HepG2 (cell line): ENCODE data around the gene C2. TPM values are rescaled to one million over a fixed set of nuclear protein-coding genes. Genes with fewer than 3 reads are reported as not detected.

Source experiments
- ATAC-seq: fragments of 200-7000 bp; cut with Tn5 transposase; 3 replicates; pipeline ENCODE4 v1.9.1; 2020; ENCODE audit warnings: mild to moderate bottlenecking, moderate library complexity
- BruUV-seq: library from RNA; stranded (reverse); fragments of 400-500 nt; replicated peaks from 2 replicates; lab custom pipeline; 2021; lab: Mats Ljungman, UMichigan
- CTCF ChIA-PET: fragments of 300-600 bp; formaldehyde crosslinking; extraction: SDS; loops from one replicate; lab custom pipeline; 2021; ENCODE audit warnings: low total read pairs, inconsistent platforms, low intra/inter-chr PET ratio; lab: Yijun Ruan, JAX
- POLR2A ChIA-PET: fragments of 350-600 bp; sonication (Branson Sonifier 250); formaldehyde crosslinking; loops from one replicate; lab custom pipeline; 2020; ENCODE audit warnings: antibody characterized with exemption, inconsistent platforms; lab: Yijun Ruan, JAX
- DNase-seq: peaks from one replicate; pipeline ENCODE4 v3.0.0-alpha.2; 2015; ENCODE audit warnings: low spot score
- FAIRE-seq: peaks from 3 replicates; lab custom pipeline; 2011; peaks lifted over from hg19 to GRCh38; lab: Jason Lieb, UNC
- H2AFZ ChIP-seq: one replicate; pipeline ENCODE4 v1.6.1; 2011; ENCODE audit warnings: low read length, inconsistent platforms
- H3K27ac ChIP-seq: fragments of 300-600 bp; 3 replicates; pipeline ENCODE4 v1.8.0; 2011; ENCODE audit warnings: mixed run types, mild to moderate bottlenecking, mixed read lengths, low read length, inconsistent platforms; ENCODE audit not compliant: insufficient read depth; ENCODE audit errors: extremely low read length
- H3K27me3 ChIP-seq, 2 experiments: fragments of 200-600 bp in 1 of 2; 2 replicates in 1 of 2; 3 replicates in 1 of 2; pipeline versions ENCODE4 v1.6.0 to v1.8.0; 2011; ENCODE audit warnings: low read length in 2 of 2, mild to moderate bottlenecking in 2 of 2, moderate library complexity in 2 of 2, inconsistent platforms in 1 of 2; ENCODE audit not compliant: insufficient read depth in 2 of 2, control insufficient read depth in 1 of 2
- H3K36me3 ChIP-seq, 2 experiments: fragments of 200-600 bp in 1 of 2; replicated peaks in 1 of 2; 2 replicates in 1 of 2; 3 replicates in 1 of 2; pipeline versions ENCODE4 v1.5.1 to v1.8.0; 2011; ENCODE audit warnings: low read length in 2 of 2, inconsistent platforms in 1 of 2; ENCODE audit not compliant: insufficient read depth in 2 of 2, control insufficient read depth in 1 of 2
- H3K4me1 ChIP-seq: 2 replicates; pipeline ENCODE4 v1.5.1; 2012; ENCODE audit warnings: low read length, inconsistent platforms; ENCODE audit not compliant: insufficient read depth
- H3K4me2 ChIP-seq: 2 replicates; pipeline ENCODE4 v1.6.0; 2011; ENCODE audit warnings: low read depth, low read length, inconsistent platforms
- H3K4me3 ChIP-seq, 3 experiments: fragments of 200-600 bp in 1 of 3; sonication (generic), shearing (Covaris generic) in 1 of 3; replicated peaks in 1 of 3; 2 replicates each; pipeline ENCODE4 v1.5.1; 2011 to 2016; ENCODE audit warnings: low read length in 3 of 3, inconsistent platforms in 2 of 3, low read depth in 2 of 3, mild to moderate bottlenecking in 2 of 3, control low read depth in 1 of 3, mixed read lengths in 1 of 3; ENCODE audit not compliant: insufficient read depth in 1 of 3
- H3K79me2 ChIP-seq: one replicate; pipeline ENCODE4 v1.6.1; 2011; ENCODE audit warnings: low read length, inconsistent platforms; ENCODE audit not compliant: insufficient read depth
- H3K9ac ChIP-seq: 2 replicates; pipeline ENCODE4 v1.6.0; 2011; ENCODE audit warnings: mild to moderate bottlenecking, low read depth, low read length, inconsistent platforms; ENCODE audit not compliant: insufficient read depth
- H3K9me3 ChIP-seq: 2 replicates; pipeline ENCODE4 v1.5.1; 2012; ENCODE audit warnings: mild to moderate bottlenecking, low read length
- H4K20me1 ChIP-seq: 2 replicates; pipeline ENCODE4 v1.6.0; 2011; ENCODE audit warnings: inconsistent platforms, mild to moderate bottlenecking, low read length, moderate library complexity; ENCODE audit not compliant: insufficient read depth
- CENPT ChIP-seq: sonication (generic); formaldehyde crosslinking; IDR thresholded peaks from 2 replicates; pipeline ENCODE4 v1.8.0; 2022; ENCODE audit warnings: low read depth, mild to moderate bottlenecking, moderate library complexity, missing genetic modification reagents
- HOXA7 ChIP-seq: sonication (generic); formaldehyde crosslinking; IDR thresholded peaks from 2 replicates; pipeline ENCODE4 v1.8.1; 2022; ENCODE audit warnings: mild to moderate bottlenecking, missing genetic modification reagents, moderate library complexity
- KLF6 ChIP-seq: IDR thresholded peaks from 2 replicates; pipeline ENCODE4 v1.8.0; 2016; ENCODE audit warnings: missing biosample characterization, missing genetic modification reagents
- POLR2AphosphoS5 ChIP-seq: IDR thresholded peaks from 2 replicates; pipeline ENCODE4 v1.6.1; 2012; ENCODE audit warnings: low read depth, low read length
- RBFOX2 ChIP-seq: fragments of 200-400 bp; formaldehyde crosslinking; IDR thresholded peaks from 2 replicates; pipeline ENCODE4 v1.6.1; 2017; ENCODE audit warnings: low read depth, mild to moderate bottlenecking, low read length
- TBX2 ChIP-seq: sonication (generic); formaldehyde crosslinking; IDR thresholded peaks from 2 replicates; pipeline ENCODE4 v1.5.0; 2020; ENCODE audit warnings: missing genetic modification reagents, mild to moderate bottlenecking, borderline replicate concordance
- WGBS: methylation state at CpG from one replicate; pipeline ENCODE4 v1.1.6; 2017; ENCODE audit warnings: low lambda C conversion rate; 5-methylcytosine and 5-hydroxymethylcytosine counted together
- in situ Hi-C: cut with HindIII; loops from 2 replicates; pipeline ENCODE4 v1.10.0; 2017; ENCODE audit warnings: low pct_unique_long_range_greater_than_20kb; ENCODE audit not compliant: extremely low pct_ligation_motif_present
- intact Hi-C: fragments of 100-400 bp; cut with micrococcal nuclease; formaldehyde crosslinking; loops from one replicate; pipeline ENCODE4 v1.10.0; 2022; ENCODE audit not compliant: unreplicated experiment
- polyA plus RNA-seq, 8 experiments: library from polyadenylated mRNA; depleted of rRNA in 3 of 8; stranded (reverse) in 7 of 8; unstranded in 1 of 8; fragments of >200 nt; fragmentation: Illumina TruSeq in 4 of 8; extraction: Trizol in 4 of 8; gene quantifications; 2 replicates each; pipeline versions ENCODE4 v1.2.1 to v1.2.3, GENCODE V29; 2011 to 2016; ENCODE audit warnings: low read depth in 4 of 8, missing spikeins in 1 of 8, mixed read lengths in 1 of 8; ENCODE audit not compliant: insufficient read depth in 1 of 8
- total RNA-seq, 5 experiments: library from RNA; depleted of rRNA; stranded (reverse); fragments of >200 nt; fragmentation: Illumina TruSeq; extraction: Trizol; gene quantifications; 2 replicates each; pipeline ENCODE4 v1.2.3, GENCODE V29; 2016; ENCODE audit warnings: low read depth in 1 of 5
- TF ChIP-seq, protein P1 (sequence below): sonication (generic); formaldehyde crosslinking; IDR thresholded peaks from 2 replicates; pipeline ENCODE4 v1.4.0; 2020; ENCODE audit warnings: missing genetic modification reagents

Gene C2
- total and polyA plus RNA-seq, 2 of the 13 experiments (the other 11 are each of a cell fraction or from before 2014, with no cell fraction given), result 165 to 307 TPM

DNA sequence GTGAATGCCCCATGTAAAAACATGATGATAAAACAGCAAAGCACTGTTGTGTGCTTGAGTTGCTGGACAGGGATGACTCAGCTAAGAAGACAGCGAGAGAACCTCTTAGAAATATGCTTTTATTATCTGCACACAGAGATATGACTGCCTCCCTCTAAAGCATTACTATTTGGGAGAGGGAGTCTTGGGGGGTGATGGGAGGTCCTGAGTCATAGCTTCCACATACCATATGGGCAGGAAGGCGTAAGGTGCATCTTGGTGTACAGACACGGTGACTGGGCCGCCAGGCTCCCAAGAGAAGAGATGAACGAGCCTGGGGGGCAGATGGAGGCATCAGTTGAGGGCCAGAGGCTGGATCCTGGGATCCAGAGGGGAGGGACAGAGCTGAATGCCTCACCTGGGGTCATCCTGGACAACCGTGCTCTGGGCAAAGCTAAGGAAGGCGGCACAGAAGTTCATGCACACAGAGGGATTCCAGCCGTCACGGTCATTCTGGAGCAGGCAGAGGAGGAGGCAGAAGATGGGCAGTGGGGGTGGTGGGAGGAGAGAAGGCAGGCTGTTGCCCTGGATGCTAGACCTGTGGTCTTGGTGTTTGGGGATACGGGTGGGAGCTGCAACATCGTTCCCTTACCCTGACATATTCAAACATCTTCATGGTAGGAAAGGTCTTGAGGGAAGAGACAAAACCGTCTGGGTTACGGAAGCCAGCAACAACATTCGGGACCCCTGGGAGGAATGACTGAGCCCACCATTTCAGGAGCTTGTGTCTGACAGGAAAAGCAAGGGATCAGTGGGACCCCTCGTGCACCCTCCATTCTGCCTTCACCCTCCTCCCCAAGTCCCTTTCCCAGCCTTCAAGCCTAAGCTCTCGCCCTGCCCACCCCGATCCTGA, 42.4 kb downstream of the C2 start:
- Histone ChIP-seq H3K9me3 (no peaks in the 10 kb centered on the region), H3K4me3 (no peak overlapping the region), H3K27me3 (no peaks in the 10 kb centered on the region; a peak in 1 of 5 replicates), H3K9ac (0 out of 2 replicates have a peak overlapping the region, but pooled peaks have one; percentile 6), H3K4me2 (0 out of 2 replicates have a peak overlapping the region, but pooled peaks have one; percentile 99), H3K27ac (peak overlapping the region; percentile 86), H4K20me1 (no peaks in the 10 kb centered on the region), H2AFZ (no peak overlapping the region), H3K36me3 (peaks cover 35 to 55% of the 10 kb centered on the region in 2 experiments), H3K4me1 (peaks cover 32% of the 10 kb centered on the region), H3K79me2 (peaks cover 21% of the 10 kb centered on the region)
- CTCF ChIA-PET, result no interaction called here
- POLR2A ChIA-PET, result interaction anchor here (0.7 to 6.1 kb wide), 5 partner anchors 9 to 158 kb away, joined by 4 to 142 read pairs (median 31); partner anchors contain the start of genes ATF6B, CFB, NELFE and SKIC2
- in situ Hi-C loops, result no loop called here
- ATAC-seq, result no peak
- 0 out of 2 replicates have a peak, but pooled peaks have one; percentile 18 for TF ChIP-seq POLR2AphosphoS5
- peak; percentile 50; the same call in 1 of the 2 replicates for TF ChIP-seq RBFOX2
- no peak for TF ChIP-seq CENPT
- WGBS, result 95% methylated on average over 17 of the region's 17 CpGs
- no peak for DNase-seq
- FAIRE-seq, result no peak
- intact Hi-C loops, result no loop called here
- BruUV-seq, result no TSS peak

DNA sequence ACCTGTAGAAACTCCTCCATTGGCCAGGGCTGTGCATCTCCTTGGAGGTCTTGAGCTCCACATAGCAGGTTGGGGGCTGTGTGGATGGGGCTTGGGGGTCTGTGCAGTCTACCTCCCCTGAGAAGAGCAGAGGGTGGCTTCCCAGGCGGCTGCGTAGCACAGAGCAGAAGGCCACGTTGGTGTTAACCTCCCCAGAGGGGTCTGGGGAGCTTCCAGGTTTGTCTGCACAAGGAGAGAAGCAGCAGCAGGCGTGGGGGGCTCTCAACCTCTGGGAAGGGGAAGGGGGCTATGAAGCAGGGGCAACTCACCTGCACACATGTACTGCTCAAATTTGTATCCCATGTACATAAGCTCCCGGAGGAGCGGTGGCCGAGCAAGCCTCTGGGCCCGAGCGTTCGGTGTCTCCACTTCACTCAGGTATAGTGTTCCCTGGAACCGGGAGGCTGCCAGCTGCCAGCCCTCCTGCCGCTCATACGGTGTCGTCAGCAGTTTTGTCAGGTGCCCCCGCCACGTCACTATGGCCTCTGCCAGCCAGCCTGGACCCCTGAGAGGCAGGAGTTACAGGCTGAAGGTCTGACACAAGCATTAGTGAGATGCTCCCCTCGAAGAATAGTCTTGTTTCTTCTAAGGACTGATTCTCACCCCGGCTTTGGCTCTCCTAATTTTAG, 43.2 kb downstream of the C2 start:
- Histone ChIP-seq H3K27ac (peak overlapping the region; percentile 86), H3K36me3 (peaks cover 30 to 48% of the 10 kb centered on the region in 2 experiments), H2AFZ (no peak overlapping the region), H3K27me3 (no peaks in the 10 kb centered on the region; a peak in 1 of 5 replicates), H3K79me2 (peaks cover 21% of the 10 kb centered on the region), H3K9ac (peak overlapping the region; percentile 88), H3K4me3 (peak overlapping the region; percentile 73 to 94 (median 90)), H3K4me1 (peaks cover 32% of the 10 kb centered on the region), H3K9me3 (no peaks in the 10 kb centered on the region), H3K4me2 (peak overlapping the region; percentile 99), H4K20me1 (no peaks in the 10 kb centered on the region)
- in situ Hi-C loops, result no loop called here
- DNase-seq (no peak), ATAC-seq (no peak), FAIRE-seq (no peak)
- intact Hi-C loops, result no loop called here
- BruUV-seq, result no TSS peak
- POLR2A ChIA-PET, result interaction anchor here (0.7 to 6.1 kb wide), 8 partner anchors 8 to 319 kb away, joined by 4 to 142 read pairs (median 8); partner anchors contain the start of genes ATF6B, BAG6, C2 and CFB
- 91% methylated on average over 18 of the region's 18 CpGs for WGBS
- CTCF ChIA-PET, result no interaction called here
- TF ChIP-seq KLF6 (CRISPR knock-in tag) (no peak), TBX2 (no peak), HOXA7 (CRISPR knock-in tag) (0 out of 2 replicates have a peak, but pooled peaks have one; percentile 23)
- TF ChIP-seq, protein P1, sequence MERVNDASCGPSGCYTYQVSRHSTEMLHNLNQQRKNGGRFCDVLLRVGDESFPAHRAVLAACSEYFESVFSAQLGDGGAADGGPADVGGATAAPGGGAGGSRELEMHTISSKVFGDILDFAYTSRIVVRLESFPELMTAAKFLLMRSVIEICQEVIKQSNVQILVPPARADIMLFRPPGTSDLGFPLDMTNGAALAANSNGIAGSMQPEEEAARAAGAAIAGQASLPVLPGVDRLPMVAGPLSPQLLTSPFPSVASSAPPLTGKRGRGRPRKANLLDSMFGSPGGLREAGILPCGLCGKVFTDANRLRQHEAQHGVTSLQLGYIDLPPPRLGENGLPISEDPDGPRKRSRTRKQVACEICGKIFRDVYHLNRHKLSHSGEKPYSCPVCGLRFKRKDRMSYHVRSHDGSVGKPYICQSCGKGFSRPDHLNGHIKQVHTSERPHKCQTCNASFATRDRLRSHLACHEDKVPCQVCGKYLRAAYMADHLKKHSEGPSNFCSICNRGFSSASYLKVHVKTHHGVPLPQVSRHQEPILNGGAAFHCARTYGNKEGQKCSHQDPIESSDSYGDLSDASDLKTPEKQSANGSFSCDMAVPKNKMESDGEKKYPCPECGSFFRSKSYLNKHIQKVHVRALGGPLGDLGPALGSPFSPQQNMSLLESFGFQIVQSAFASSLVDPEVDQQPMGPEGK, result 0 out of 2 replicates have a peak, but pooled peaks have one; percentile 4
